ENCODE results near the gene TTR. TPM values are rescaled to one million over a fixed set of nuclear protein-coding genes. Genes with fewer than 3 reads are reported as not detected.

Gene TTR
- not detected for total RNA-seq

GRCh38 chr18:31591628-31592027, at the start of gene TTR:
TTR (plus strand) TSS chr18:31591877; CDS start chr18:31591903, 26 bp downstream.
- intact Hi-C loops (cut with DNase I), result no loop called here
- DNase-seq (ENCODE audit: low spot score) (no peak), ATAC-seq (no peak)

- ATAC-seq (no peak), DNase-seq (ENCODE audit: low spot score) (no peak)
- intact Hi-C loops (cut with DNase I), result no loop called here
These were observed 45.2 kb upstream of the TTR start for GRCh38 chr18:31546476-31546875.

GRCh38 chr18:31548853-31549252, 42.8 kb upstream of the TTR start:
- DNase-seq (ENCODE audit: low spot score) (no peak), ATAC-seq (no peak)
- intact Hi-C loops (cut with DNase I), result no loop called here

GRCh38 chr18:31549416-31549815, 42.3 kb upstream of the TTR start:
- intact Hi-C loops (cut with DNase I), result no loop called here
- DNase-seq (ENCODE audit: low spot score) (no peak), ATAC-seq (no peak)

- ATAC-seq, result no peak
- intact Hi-C loops (cut with DNase I), result no loop called here
- DNase-seq (ENCODE audit: low spot score), result no peak
These were observed 39.8 kb upstream of the TTR start for GRCh38 chr18:31551883-31552282.

- ATAC-seq, result no peak
- intact Hi-C loops (cut with DNase I), result no loop called here
- DNase-seq (ENCODE audit: low spot score), result no peak
These were observed 37.9 kb upstream of the TTR start for GRCh38 chr18:31553800-31554199.

DNA sequence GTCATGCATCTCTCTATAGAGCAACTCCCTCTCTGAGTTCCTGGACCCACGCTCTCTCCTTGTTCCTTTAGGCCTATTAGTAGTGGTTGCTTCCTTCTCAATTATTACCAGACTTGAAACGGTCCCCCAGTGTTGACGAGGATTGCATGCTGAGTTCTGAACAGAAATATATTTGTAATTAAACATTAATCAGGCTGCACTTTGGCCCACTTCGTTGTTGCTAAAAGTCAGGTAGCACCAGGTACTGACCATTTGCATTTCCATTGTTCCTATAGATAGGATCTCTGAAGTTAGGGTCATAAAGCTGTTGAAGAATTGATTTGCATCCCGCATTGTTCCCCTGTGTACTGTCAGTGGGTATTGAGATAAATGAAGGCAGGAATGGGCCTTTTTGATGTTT, 36.9 kb upstream of the TTR start:
- ATAC-seq, result no peak
- no peak for DNase-seq (ENCODE audit: low spot score)
- intact Hi-C loops (cut with DNase I), result no loop called here

GRCh38 chr18:31555971-31556747, 35.5 kb upstream of the TTR start:
- DNase-seq (ENCODE audit: low spot score), result no peak
- no peak for ATAC-seq
- intact Hi-C loops (cut with DNase I), result no loop called here

- DNase-seq (ENCODE audit: low spot score) (no peak), ATAC-seq (no peak)
- intact Hi-C loops (cut with DNase I), result no loop called here
These were observed 34.2 kb upstream of the TTR start for GRCh38 chr18:31557446-31557845.

DNA sequence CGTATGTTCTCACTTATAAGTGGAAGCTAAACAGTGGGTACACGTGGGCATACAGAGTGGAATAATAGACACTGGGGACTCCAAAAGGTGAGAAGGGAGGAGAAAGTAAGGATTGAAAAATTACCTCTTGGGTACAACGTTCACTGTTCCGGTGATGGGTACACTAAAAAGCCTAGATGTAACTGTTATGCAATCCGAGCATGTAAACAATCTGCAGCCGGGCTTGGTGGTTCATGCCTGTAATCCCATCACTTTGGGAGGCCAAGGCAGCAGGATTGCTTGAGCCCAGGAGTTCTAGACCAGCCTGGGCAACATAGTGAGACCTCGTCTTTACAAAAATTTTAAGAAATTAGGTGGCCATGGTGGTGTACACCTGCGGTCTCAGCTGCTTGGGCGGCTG, 33.1 kb upstream of the TTR start:
- no peak for ATAC-seq
- DNase-seq (ENCODE audit: low spot score), result no peak
- intact Hi-C loops (cut with DNase I), result no loop called here

DNA sequence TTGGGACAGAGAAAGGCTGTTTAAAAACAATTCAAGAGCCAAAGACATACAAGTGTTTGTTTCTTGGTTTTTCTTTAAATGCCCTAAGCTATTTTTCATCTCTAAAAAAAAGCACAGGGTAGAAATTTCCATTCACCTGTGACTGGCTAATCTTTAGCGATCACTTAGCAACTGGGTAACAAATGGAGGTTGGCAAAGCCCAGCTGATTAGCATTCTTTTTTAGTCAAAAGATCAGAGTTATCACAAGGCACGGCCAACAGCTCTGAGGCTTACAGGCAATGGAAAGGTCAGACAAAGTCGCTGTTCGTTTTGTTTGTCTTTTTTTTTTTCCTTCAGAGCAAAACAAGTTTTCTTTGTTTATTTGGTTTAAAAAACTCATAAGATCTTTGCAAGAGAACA, 29.0 kb upstream of the TTR start:
- no peak for ATAC-seq
- DNase-seq (ENCODE audit: low spot score), result no peak

DNA sequence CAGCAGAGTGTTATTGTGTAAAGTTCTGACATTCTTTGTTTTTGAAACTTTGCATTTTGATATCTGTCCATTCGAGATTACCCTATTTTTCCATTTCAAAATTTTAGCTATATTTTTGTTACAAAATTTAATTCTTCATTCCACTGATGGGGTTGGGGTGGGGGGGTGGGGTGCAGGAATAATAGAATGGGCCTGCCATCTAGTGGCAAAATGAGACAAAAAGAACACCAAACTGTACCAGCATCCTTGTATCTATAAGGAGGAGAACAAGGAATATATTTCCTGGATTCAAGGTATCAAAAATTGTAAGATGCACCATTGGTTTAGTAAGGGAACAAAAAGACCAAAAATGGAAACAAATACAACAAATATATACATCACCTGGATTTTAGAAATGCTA, 27.9 kb upstream of the TTR start:
- ATAC-seq, result no peak

More for the DNA sequence above, 29.0 kb upstream of the TTR start:
- intact Hi-C loops (cut with DNase I), result loop anchor here (10.0 kb wide), 1 partner anchor 162 kb away; no protein-coding TSS in a partner anchor

DNA sequence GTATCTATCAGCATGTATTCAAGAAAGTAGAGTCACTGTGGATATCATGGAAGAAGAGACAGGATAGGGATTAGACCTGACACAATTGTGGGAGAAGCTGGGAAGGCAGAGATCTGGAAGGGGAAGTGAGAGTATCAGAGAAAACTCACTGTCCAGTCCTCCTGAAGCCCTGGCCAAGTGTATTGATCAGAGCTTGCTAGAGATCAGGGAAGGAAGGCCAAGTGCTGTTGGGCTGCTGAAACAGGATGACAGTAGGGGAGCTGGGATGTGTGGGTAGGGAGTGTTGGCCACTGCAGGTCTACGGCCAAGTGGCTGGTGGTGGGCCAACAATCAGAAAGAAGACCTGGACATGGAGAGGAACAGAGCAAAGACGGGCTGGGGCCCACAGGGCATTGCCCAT, 26.3 kb upstream of the TTR start:
- ATAC-seq, result no peak
- DNase-seq (ENCODE audit: low spot score), result no peak
- intact Hi-C loops (cut with DNase I), result loop anchor here (10.0 kb wide), 1 partner anchor 159 kb away; no protein-coding TSS in a partner anchor

More for the DNA sequence above, 27.9 kb upstream of the TTR start:
- DNase-seq (ENCODE audit: low spot score), result no peak
- intact Hi-C loops (cut with DNase I), result loop anchor here (10.0 kb wide), 1 partner anchor 161 kb away; no protein-coding TSS in a partner anchor

- ATAC-seq (no peak), DNase-seq (ENCODE audit: low spot score) (no peak)
- intact Hi-C loops (cut with DNase I), result loop anchor here (10.0 kb wide), 1 partner anchor 159 kb away; no protein-coding TSS in a partner anchor
These were observed 25.7 kb upstream of the TTR start for GRCh38 chr18:31565782-31566512.

GRCh38 chr18:31566576-31567306, 24.9 kb upstream of the TTR start:
- ATAC-seq, result no peak
- intact Hi-C loops (cut with DNase I), result loop anchor here (10.0 kb wide), 1 partner anchor 158 kb away; no protein-coding TSS in a partner anchor

DNA sequence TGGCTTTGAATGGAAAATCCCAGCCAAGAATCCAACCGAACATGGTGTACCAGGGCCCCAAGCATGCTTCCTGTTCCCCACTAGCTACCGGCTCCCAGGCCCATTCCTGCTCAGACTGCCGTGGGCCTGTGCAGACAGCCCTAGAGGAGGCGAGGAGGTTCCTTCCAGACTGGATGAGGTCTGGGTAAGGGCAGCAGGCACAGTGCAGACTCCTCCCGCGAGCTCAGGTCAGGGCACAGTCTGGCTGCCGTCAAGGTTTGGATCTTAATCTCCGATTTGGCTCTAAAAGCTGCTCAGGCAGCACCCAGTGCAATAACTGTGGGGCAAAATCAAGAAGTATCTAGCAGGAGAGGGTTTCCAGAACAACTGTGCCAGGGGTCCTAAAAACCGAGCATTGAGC, 19.3 kb upstream of the TTR start:
- intact Hi-C loops (cut with DNase I), result no loop called here
- DNase-seq (ENCODE audit: low spot score) (no peak), ATAC-seq (peak; percentile 28)

More at GRCh38 chr18:31566576-31567306, 24.9 kb upstream of the TTR start:
- no peak for DNase-seq (ENCODE audit: low spot score)

DNA sequence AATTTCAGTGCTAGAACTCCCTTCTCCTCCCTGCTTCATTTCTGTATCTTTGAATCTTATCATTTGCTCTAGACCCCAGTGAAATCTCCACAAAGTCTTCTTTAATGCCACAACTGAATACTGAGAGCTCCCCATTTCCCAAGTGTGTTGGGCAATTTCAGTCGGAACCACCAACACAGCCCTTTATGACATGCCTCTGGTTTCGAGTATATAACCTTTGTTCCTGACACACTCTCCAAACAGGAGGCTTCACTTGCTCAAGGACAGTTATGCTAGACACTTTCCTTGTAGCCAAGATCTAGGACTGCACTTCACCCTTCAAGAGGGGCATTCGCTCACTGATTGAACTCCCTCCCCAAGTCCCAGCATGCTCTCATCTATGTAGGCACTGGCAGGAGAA, 18.6 kb upstream of the TTR start:
- no peak for ATAC-seq
- DNase-seq (ENCODE audit: low spot score), result no peak
- intact Hi-C loops (cut with DNase I), result no loop called here

DNA sequence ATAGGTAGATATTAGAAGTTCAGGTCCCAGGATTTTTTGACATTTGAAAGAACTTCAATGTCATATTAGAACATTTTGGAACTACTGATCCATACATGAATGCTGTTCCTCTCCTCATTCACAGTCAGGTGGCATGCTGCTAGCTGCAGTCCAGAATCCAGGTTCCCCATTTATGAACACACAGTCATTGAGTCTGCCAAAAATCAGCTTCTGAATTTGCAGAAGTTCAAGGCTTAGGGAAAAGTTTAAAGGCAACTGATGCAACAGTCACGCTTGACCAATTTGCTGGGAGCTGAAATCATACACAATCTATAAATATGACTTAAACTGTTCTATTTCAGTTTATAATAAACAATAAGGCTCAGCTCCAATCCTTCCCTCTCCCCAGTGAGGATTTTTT, 17.3 kb upstream of the TTR start:
- intact Hi-C loops (cut with DNase I), result no loop called here
- DNase-seq (ENCODE audit: low spot score) (no peak), ATAC-seq (no peak)

- ATAC-seq (no peak), DNase-seq (ENCODE audit: low spot score) (no peak)
- intact Hi-C loops (cut with DNase I), result no loop called here
These were observed 16.0 kb upstream of the TTR start for GRCh38 chr18:31575515-31576257.
